CD4-positive, alpha-beta T cell (primary cell): ENCODE measurements around the gene ST3GAL3. TPM values are rescaled to one million over a fixed set of nuclear protein-coding genes. Genes with fewer than 3 reads are reported as not detected.

ENCODE experiments used
- ATAC-seq: fragments of 200-7000 bp; cut with Tn5 transposase; one replicate; pipeline ENCODE4 v1.10.0; 2022; ENCODE audit warnings: mild to moderate bottlenecking; ENCODE audit not compliant: poor library complexity
- CTCF ChIA-PET: fragments of 350-600 bp; sonication (Branson Sonifier 250); formaldehyde crosslinking; loops from one replicate; lab custom pipeline; 2021; ENCODE audit warnings: antibody characterized with exemption, inconsistent platforms; lab: Charles Lee
- POLR2A ChIA-PET: fragments of 350-600 bp; sonication (Branson Sonifier 250); formaldehyde crosslinking; loops from one replicate; lab custom pipeline; 2021; ENCODE audit warnings: antibody characterized with exemption, inconsistent platforms; lab: Charles Lee
- DNase-seq, 14 experiments: peaks; one replicate each; pipeline ENCODE4 v3.0.0-alpha.2; 2013 to 2020; ENCODE audit warnings: mixed read lengths in 2 of 14
- H3K27ac ChIP-seq, 2 donors: one replicate each; pipeline versions ENCODE4 v1.5.1 to v1.7.0; 2013; ENCODE audit warnings: low read length in 2 of 2, low read depth in 1 of 2, mild to moderate bottlenecking in 1 of 2
- H3K27me3 ChIP-seq, 2 experiments: 1 replicate in 1 of 2; 2 replicates in 1 of 2; pipeline versions ENCODE4 v1.6.1 to v1.7.0; 2013; ENCODE audit warnings: low read length in 2 of 2, control low read depth in 1 of 2, mild to moderate bottlenecking in 1 of 2, moderate library complexity in 1 of 2; ENCODE audit not compliant: insufficient read depth in 2 of 2, control insufficient read depth in 1 of 2
- H3K36me3 ChIP-seq: one replicate; pipeline ENCODE4 v1.6.1; 2013; ENCODE audit warnings: low read length, control low read depth; ENCODE audit not compliant: insufficient read depth
- H3K4me1 ChIP-seq: one replicate; pipeline ENCODE4 v1.6.1; 2013; ENCODE audit warnings: low read length, control low read depth; ENCODE audit not compliant: insufficient read depth
- H3K4me3 ChIP-seq: one replicate; pipeline ENCODE4 v1.5.1; 2013; ENCODE audit warnings: mild to moderate bottlenecking, low read length, moderate library complexity
- H3K9me3 ChIP-seq, 2 experiments: 1 replicate in 1 of 2; 2 replicates in 1 of 2; pipeline versions ENCODE4 v1.6.1 to v1.7.0; 2013; ENCODE audit warnings: low read length in 2 of 2, mild to moderate bottlenecking in 2 of 2, control low read depth in 1 of 2, moderate library complexity in 1 of 2; ENCODE audit not compliant: control insufficient read depth in 1 of 2, insufficient read depth in 1 of 2
- H3K27ac Mint-ChIP-seq: one replicate; pipeline ENCODE4 v1.8.0; 2020; ENCODE audit warnings: mixed read lengths
- H3K27me3 Mint-ChIP-seq: one replicate; pipeline ENCODE4 v1.8.0; 2021; ENCODE audit warnings: mixed read lengths
- H3K36me3 Mint-ChIP-seq: one replicate; pipeline ENCODE4 v1.8.0; 2021; ENCODE audit warnings: low read depth, mixed read lengths
- H3K4me1 Mint-ChIP-seq: one replicate; pipeline ENCODE4 v1.8.0; 2021; ENCODE audit warnings: low read depth, mixed read lengths
- H3K4me3 Mint-ChIP-seq: one replicate; pipeline ENCODE4 v1.8.0; 2020; ENCODE audit warnings: mild to moderate bottlenecking, mixed read lengths
- H3K9me3 Mint-ChIP-seq: one replicate; pipeline ENCODE4 v1.8.0; 2020; ENCODE audit warnings: mixed read lengths
- CTCF ChIP-seq: fragments of 200-600 bp; IDR thresholded peaks from one replicate; pipeline ENCODE4 v1.8.0; 2022; ENCODE audit warnings: antibody characterized with exemption, mild to moderate bottlenecking
- intact Hi-C, 2 experiments: fragments of 100-400 bp; cut with DNase I in 1 of 2; cut with micrococcal nuclease in 1 of 2; formaldehyde crosslinking; loops; one replicate each; pipeline versions ENCODE4 v1.15.1 to v1.9.0; 2023 to 2025; cut with DNase I, micrococcal nuclease
- total RNA-seq, 174 experiments: library from RNA in 2 of 174; stranded (reverse) in 2 of 174; gene quantifications; one replicate each; pipeline ENCODE4 v1.2.3 and lab custom pipeline; 2021 to 2026

ST3GAL3 gene
- total RNA-seq, 2 experiments from 2014 or later, result 17.6 to 20.5 TPM

GRCh38 chr1:43797891-43798290 is 90.6 kb downstream of the ST3GAL3 start:
- ChIA-PET POLR2A (no interaction called here), CTCF (no interaction called here)
- no peak for TF ChIP-seq CTCF
- Mint-ChIP-seq H3K27ac (no peak overlapping the region), H3K36me3 (peaks cover 48% of the 10 kb centered on the region), H3K27me3 (no peaks in the 10 kb centered on the region), H3K4me1 (no peaks in the 10 kb centered on the region), H3K9me3 (no peaks in the 10 kb centered on the region), H3K4me3 (no peak overlapping the region)
- no peaks in the 10 kb centered on the region for H3K4me1 ChIP-seq
- no peak overlapping the region for H3K27ac ChIP-seq
- DNase-seq (no peak), ATAC-seq (no peak)
- no peaks in the 10 kb centered on the region for H3K27me3 ChIP-seq
- intact Hi-C loops, result no loop called here
- H3K36me3 ChIP-seq, result peaks cover 3% of the 10 kb centered on the region
- no peaks in the 10 kb centered on the region for H3K9me3 ChIP-seq
- no peak overlapping the region for H3K4me3 ChIP-seq

GRCh38 chr1:43799656-43800635 is 92.6 kb downstream of the ST3GAL3 start:
- Histone ChIP-seq H3K4me3 (no peak overlapping the region), H3K27me3 (no peaks in the 10 kb centered on the region), H3K36me3 (peaks cover 3% of the 10 kb centered on the region), H3K9me3 (no peaks in the 10 kb centered on the region), H3K27ac (no peak overlapping the region), H3K4me1 (no peaks in the 10 kb centered on the region)
- H3K9me3 Mint-ChIP-seq, result no peaks in the 10 kb centered on the region
- TF ChIP-seq CTCF, result no peak
- H3K4me3 Mint-ChIP-seq, result no peak overlapping the region
- DNase-seq, result no peak
- H3K4me1 Mint-ChIP-seq, result no peaks in the 10 kb centered on the region
- intact Hi-C loops, result no loop called here
- H3K27ac Mint-ChIP-seq, result no peak overlapping the region
- peaks cover 39% of the 10 kb centered on the region for H3K36me3 Mint-ChIP-seq
- POLR2A ChIA-PET, result no interaction called here
- CTCF ChIA-PET, result no interaction called here
- no peak for ATAC-seq
- H3K27me3 Mint-ChIP-seq, result no peaks in the 10 kb centered on the region

- no peaks in the 10 kb centered on the region for H3K9me3 Mint-ChIP-seq
- Histone ChIP-seq H3K9me3 (no peaks in the 10 kb centered on the region), H3K36me3 (peaks cover 3% of the 10 kb centered on the region), H3K27me3 (no peaks in the 10 kb centered on the region), H3K4me3 (no peak overlapping the region), H3K4me1 (no peaks in the 10 kb centered on the region), H3K27ac (no peak overlapping the region)
- DNase-seq, result no peak
- no peak for TF ChIP-seq CTCF
- intact Hi-C loops, result no loop called here
- H3K27me3 Mint-ChIP-seq, result no peaks in the 10 kb centered on the region
- H3K4me1 Mint-ChIP-seq, result no peaks in the 10 kb centered on the region
- H3K36me3 Mint-ChIP-seq, result peaks cover 32% of the 10 kb centered on the region
- no peak for ATAC-seq
- no peak overlapping the region for H3K4me3 Mint-ChIP-seq
- ChIA-PET CTCF (interaction anchor here (0.7 kb wide), 1 partner anchor 38 kb away, joined by 3 read pairs; no protein-coding TSS in a partner anchor), POLR2A (no interaction called here)
- no peak overlapping the region for H3K27ac Mint-ChIP-seq
Observed at GRCh38 chr1:43800771-43801170, 93.4 kb downstream of the ST3GAL3 start.
